Activated B cell treated with CpG ODN at 0.5 μM for 24 hours (primary cell): Measurements from ENCODE around the gene JARID2. TPM values are rescaled to one million over a fixed set of nuclear protein-coding genes. Genes with fewer than 3 reads are reported as not detected.
A peak's percentile ranks its signal among the peaks of the same experiment; 100 is the strongest.

ENCODE experiments used
- ATAC-seq: fragments of 200-7000 bp; cut with Tn5 transposase; one replicate; pipeline ENCODE4 v1.10.0; 2021; ENCODE audit warnings: low read depth, mild to moderate bottlenecking, moderate library complexity
- CTCF ChIA-PET: fragments of 350-600 bp; sonication (Branson Sonifier 250); formaldehyde crosslinking; loops from one replicate; lab custom pipeline; 2021; ENCODE audit warnings: antibody characterized with exemption; lab: Charles Lee
- POLR2A ChIA-PET: fragments of 350-600 bp; sonication (Branson Sonifier 250); formaldehyde crosslinking; loops from one replicate; lab custom pipeline; 2021; ENCODE audit warnings: antibody characterized with exemption; lab: Charles Lee
- DNase-seq: peaks from one replicate; pipeline ENCODE4 v3.0.0; 2022
- H3K27ac Mint-ChIP-seq: one replicate; pipeline ENCODE4 v1.8.0; 2020; ENCODE audit warnings: mixed read lengths
- H3K27me3 Mint-ChIP-seq: one replicate; pipeline ENCODE4 v1.8.0; 2021; ENCODE audit warnings: mixed read lengths
- H3K36me3 Mint-ChIP-seq: one replicate; pipeline ENCODE4 v1.8.0; 2021; ENCODE audit warnings: low read depth, mixed read lengths
- H3K4me1 Mint-ChIP-seq: one replicate; pipeline ENCODE4 v1.8.0; 2021; ENCODE audit warnings: mixed read lengths
- H3K4me3 Mint-ChIP-seq: one replicate; pipeline ENCODE4 v1.8.0; 2020; ENCODE audit warnings: mild to moderate bottlenecking, mixed read lengths
- H3K9me3 Mint-ChIP-seq: one replicate; pipeline ENCODE4 v1.8.0; 2020; ENCODE audit warnings: mixed read lengths
- intact Hi-C: fragments of 100-400 bp; cut with micrococcal nuclease; formaldehyde crosslinking; loops from one replicate; pipeline ENCODE4 v1.15.1; 2024
- total RNA-seq: library from RNA; stranded (reverse); gene quantifications from 2 replicates; pipeline ENCODE4 v1.2.3, GENCODE V29; 2022
- TF ChIP-seq, protein P1 (sequence below): fragments of 200-600 bp; IDR thresholded peaks from one replicate; pipeline ENCODE4 v1.8.0; 2022; ENCODE audit warnings: antibody characterized with exemption, mild to moderate bottlenecking

The JARID2 gene
- total RNA-seq, 1 donor from 2014 or later: 28.5 TPM

DNA sequence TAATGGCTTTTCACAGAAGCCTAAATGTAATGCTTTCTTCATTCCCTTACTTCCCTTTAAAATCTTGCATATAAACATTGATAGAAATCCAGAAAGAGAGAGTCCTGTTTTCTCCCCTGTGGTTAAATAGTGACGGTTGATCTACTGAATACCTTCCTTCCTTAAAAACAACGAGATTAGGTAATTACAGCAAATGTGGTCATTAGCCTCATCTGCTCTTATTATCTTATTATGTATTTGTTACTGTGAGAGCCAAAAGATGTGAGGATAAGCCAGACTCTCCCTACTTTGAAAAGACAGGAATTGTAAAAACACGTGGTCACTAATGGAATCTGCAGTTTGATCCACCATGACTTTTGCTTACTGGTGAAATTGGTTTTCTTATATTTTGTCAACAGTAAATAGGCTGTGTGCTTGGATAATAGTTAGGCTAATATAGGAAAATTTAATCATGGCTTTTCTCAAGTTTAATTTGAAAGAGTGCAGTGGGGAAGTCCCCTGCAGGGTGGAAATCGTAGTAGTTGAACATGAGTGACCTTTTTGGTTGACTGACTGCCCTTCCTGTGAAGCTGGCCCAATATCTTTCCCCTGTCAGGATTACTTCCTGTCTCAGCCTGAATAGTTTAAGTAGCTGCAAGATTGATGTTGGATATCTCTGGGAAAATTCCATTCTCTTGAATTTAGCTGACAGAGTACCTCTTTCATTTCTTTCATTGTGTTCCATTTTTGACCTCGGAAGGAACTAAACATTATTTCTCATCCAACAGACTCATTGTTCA is 62.8 kb downstream of the JARID2 start:
- ChIA-PET POLR2A (interaction anchor here (0.5 to 1.5 kb wide), 3 partner anchors 17 to 61 kb away, joined by 3 to 4 read pairs (median 3); no protein-coding TSS in a partner anchor), CTCF (no interaction called here)
- TF ChIP-seq, protein P1, sequence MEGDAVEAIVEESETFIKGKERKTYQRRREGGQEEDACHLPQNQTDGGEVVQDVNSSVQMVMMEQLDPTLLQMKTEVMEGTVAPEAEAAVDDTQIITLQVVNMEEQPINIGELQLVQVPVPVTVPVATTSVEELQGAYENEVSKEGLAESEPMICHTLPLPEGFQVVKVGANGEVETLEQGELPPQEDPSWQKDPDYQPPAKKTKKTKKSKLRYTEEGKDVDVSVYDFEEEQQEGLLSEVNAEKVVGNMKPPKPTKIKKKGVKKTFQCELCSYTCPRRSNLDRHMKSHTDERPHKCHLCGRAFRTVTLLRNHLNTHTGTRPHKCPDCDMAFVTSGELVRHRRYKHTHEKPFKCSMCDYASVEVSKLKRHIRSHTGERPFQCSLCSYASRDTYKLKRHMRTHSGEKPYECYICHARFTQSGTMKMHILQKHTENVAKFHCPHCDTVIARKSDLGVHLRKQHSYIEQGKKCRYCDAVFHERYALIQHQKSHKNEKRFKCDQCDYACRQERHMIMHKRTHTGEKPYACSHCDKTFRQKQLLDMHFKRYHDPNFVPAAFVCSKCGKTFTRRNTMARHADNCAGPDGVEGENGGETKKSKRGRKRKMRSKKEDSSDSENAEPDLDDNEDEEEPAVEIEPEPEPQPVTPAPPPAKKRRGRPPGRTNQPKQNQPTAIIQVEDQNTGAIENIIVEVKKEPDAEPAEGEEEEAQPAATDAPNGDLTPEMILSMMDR: no peak
- Mint-ChIP-seq H3K4me3 (peak overlapping the region; percentile 55), H3K4me1 (peaks cover 84% of the 10 kb centered on the region), H3K36me3 (peaks cover 1% of the 10 kb centered on the region), H3K9me3 (no peaks in the 10 kb centered on the region), H3K27me3 (no peaks in the 10 kb centered on the region), H3K27ac (peak overlapping the region; percentile 66)
- no peak for DNase-seq
- ATAC-seq: peak; percentile 43
- intact Hi-C loops: loop anchor here (1.0 kb wide), 2 partner anchors 9 to 11 kb away; no protein-coding TSS in a partner anchor

DNA sequence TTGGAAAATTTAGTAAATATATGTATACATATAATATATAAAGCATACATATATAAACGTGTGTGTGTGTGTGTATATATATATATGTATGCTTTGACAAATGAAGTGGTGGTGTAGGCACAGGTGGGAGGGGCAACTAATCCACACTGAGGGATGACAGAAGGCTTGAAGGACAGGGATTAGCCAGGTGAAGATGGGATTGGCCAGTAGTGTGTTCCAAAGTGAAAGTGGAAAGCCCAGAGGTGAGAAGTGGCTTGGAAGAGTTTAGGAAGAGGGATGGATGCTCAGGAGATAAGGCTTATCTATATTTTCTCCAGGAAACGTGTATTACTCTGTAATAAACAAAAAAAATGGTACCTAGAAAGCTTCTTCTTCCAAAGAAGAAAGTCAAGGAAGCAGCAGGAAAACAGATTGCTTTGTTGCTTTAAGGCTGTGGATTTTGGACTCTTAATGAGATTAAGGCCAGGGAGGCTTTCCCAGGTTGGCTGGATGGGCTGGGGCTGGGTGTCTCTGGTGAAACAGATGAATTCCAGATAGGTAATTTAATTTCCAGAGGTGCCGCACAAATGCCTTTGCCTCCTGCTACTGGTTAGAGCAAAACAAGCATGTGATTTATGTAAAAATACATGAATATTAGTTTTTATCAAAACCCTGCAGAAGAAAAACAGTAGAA is 63.9 kb downstream of the JARID2 start:
- DNase-seq: no peak
- H3K9me3 Mint-ChIP-seq: no peaks in the 10 kb centered on the region
- H3K36me3 Mint-ChIP-seq: peaks cover 1% of the 10 kb centered on the region
- no peak overlapping the region for H3K4me3 Mint-ChIP-seq
- intact Hi-C loops: no loop called here
- POLR2A ChIA-PET: interaction anchor here (0.5 kb wide), 1 partner anchor 8 kb away, joined by 3 read pairs; no protein-coding TSS in a partner anchor
- no peak for ATAC-seq
- no peak overlapping the region for H3K27ac Mint-ChIP-seq
- no peaks in the 10 kb centered on the region for H3K27me3 Mint-ChIP-seq
- CTCF ChIA-PET: no interaction called here
- TF ChIP-seq, protein P1: no peak
- H3K4me1 Mint-ChIP-seq: peaks cover 84% of the 10 kb centered on the region

DNA sequence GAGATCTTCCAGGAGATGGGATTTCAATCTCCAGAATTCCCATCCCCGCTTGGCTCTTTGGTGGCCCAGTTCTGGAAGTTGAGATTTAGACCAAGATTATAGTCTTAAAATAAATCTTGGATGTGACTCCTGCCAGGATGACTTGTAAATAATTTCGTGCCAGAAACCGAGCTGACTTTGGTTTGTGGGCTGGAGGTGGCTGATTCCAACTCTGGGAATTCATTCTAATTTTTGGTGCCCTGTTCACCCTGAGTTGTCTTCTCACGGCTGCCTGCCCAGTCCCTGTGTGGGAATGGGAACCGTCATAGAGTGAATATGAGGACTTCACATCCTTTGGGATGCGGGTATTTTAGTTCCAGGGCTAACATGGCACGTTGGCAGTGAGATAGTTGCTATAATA is 64.8 kb downstream of the JARID2 start:
- CTCF ChIA-PET: no interaction called here
- ATAC-seq (no peak), DNase-seq (no peak)
- H3K27ac Mint-ChIP-seq: no peak overlapping the region
- H3K27me3 Mint-ChIP-seq: no peaks in the 10 kb centered on the region
- no peaks in the 10 kb centered on the region for H3K9me3 Mint-ChIP-seq
- intact Hi-C loops: no loop called here
- peaks cover 1% of the 10 kb centered on the region for H3K36me3 Mint-ChIP-seq
- TF ChIP-seq, protein P1: no peak
- POLR2A ChIA-PET: no interaction called here
- peaks cover 82% of the 10 kb centered on the region for H3K4me1 Mint-ChIP-seq
- H3K4me3 Mint-ChIP-seq: no peak overlapping the region

DNA sequence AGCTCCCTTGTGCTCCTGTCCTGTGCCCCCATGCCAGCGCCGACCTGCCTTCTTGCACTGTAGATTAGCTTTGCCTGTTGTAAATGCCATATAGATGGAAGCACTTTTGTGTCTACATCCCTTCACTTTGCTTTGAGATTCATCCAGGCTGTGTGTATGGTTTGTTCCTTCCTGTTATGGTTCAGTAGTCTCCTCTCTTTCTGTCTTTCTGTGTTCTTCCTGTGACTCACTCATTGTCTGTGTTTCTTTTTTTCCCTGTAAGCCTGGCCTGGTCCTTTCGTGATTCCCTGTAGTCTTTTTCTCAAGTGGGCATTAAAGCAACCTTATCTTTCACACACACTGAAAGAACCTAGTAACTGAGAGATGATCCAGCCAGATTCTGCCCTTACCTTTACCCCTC is 66.6 kb downstream of the JARID2 start:
- CTCF ChIA-PET: no interaction called here
- H3K4me1 Mint-ChIP-seq: peaks cover 91% of the 10 kb centered on the region

More for the DNA sequence above, 66.6 kb downstream of the JARID2 start:
- intact Hi-C loops: loop anchor here (2.0 kb wide), 1 partner anchor 14 kb away; no protein-coding TSS in a partner anchor
- TF ChIP-seq, protein P1: no peak
- H3K27ac Mint-ChIP-seq: peak overlapping the region; percentile 86
- peak overlapping the region; percentile 69 for H3K4me3 Mint-ChIP-seq
- DNase-seq (no peak), ATAC-seq (peak; percentile 50)
- no peaks in the 10 kb centered on the region for H3K27me3 Mint-ChIP-seq
- POLR2A ChIA-PET: interaction anchor here (0.7 to 1.9 kb wide), 3 partner anchors 9 to 63 kb away, joined by 3 to 4 read pairs (median 3); no protein-coding TSS in a partner anchor
- H3K36me3 Mint-ChIP-seq: peaks cover 1% of the 10 kb centered on the region
- no peaks in the 10 kb centered on the region for H3K9me3 Mint-ChIP-seq
